SKM-1 (cell line): ENCODE data around the gene ARFRP1.
"Not testable (repeated sequence)": the region's sequence is repeated elsewhere in the genome, so short reads cannot be mapped to it uniquely, and the experiment has no call there.

Source experiments
- DNase-seq: peaks from one replicate; lab custom pipeline; 2025; ENCODE audit not compliant: unreplicated experiment; lab: John Stamatoyannopoulos, UW

The ARFRP1 gene

GRCh38 chr20:63657937-63658748 is 49.6 kb downstream of the ARFRP1 start, which contains the start of gene RTEL1:
Gene RTEL1 (plus strand): TSS chr20:63658312. CDS start chr20:63659403, 1,091 bp downstream.
- peak; percentile 78 for DNase-seq

GRCh38 chr20:63657260-63657936 is 50.4 kb downstream of the ARFRP1 start:
- no peak for DNase-seq

GRCh38 chr20:63656451-63656850 is 51.3 kb downstream of the ARFRP1 start:
- DNase-seq = no peak

- DNase-seq = no peak
These were observed 52.5 kb downstream of the ARFRP1 start for GRCh38 chr20:63655249-63655648.

GRCh38 chr20:63653974-63654668 is 53.7 kb downstream of the ARFRP1 start:
- no peak for DNase-seq

- peak; percentile 17 for DNase-seq
These were observed 54.5 kb downstream of the ARFRP1 start, which contains the start of gene STMN3 for GRCh38 chr20:63653041-63653973. Gene STMN3 (minus strand): TSS chr20:63653424. CDS start chr20:63653345, 79 bp downstream.

GRCh38 chr20:63652192-63652980 is 55.4 kb downstream of the ARFRP1 start:
- no peak for DNase-seq

GRCh38 chr20:63651942-63652191 is 55.9 kb downstream of the ARFRP1 start:
- DNase-seq = no peak

- DNase-seq = not testable (repeated sequence)
These were observed 57.3 kb downstream of the ARFRP1 start for GRCh38 chr20:63650486-63650885.

GRCh38 chr20:63648895-63649589 is 58.7 kb downstream of the ARFRP1 start:
- DNase-seq = no peak
